ENCODE measurements around the gene DHODH. TPM values are rescaled to one million over a fixed set of nuclear protein-coding genes. Genes with fewer than 3 reads are reported as not detected.

DHODH gene
- total and polyA plus RNA-seq, 2 of the 4 experiments (the other 2 are of a cell fraction), result 3.2 to 4.1 TPM

DNA sequence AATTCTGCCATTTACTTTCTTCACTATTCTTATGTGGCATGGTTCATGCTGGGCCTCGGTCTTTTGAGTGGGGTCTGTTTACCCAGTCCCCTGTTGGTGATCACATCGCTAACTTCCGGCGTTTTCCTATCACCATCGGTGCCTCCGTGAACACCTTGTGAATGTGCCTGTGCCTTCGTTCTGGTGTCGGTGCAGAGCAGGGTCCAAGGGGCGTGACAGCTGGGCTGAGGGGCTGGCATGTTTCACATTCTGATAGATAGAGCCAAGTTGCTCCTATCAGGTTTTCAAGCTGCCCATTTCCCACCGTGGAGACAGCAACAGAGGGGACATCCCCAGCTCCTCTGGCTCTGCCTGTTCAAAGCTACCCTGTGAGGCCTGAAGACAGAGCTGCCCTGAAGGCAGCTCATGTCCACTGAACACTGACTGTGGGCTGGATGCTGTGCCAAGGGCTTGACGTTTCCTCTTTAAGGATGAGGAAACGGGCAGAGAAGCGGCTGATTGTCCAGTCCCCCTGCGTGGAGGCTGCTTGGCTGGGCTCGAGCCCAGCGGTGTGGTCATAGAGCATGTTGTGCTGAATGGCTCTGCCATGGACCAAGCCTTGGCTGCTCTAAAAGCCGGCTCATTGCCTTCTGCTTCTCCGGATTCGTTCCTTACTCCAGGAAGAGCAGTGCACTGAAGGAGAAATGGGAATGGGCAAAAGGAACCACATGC lies 17.0 kb downstream of the DHODH start:
- no peak overlapping the region for H4K8ac ChIP-seq (ENCODE audit: low read depth in 2 of 2, low read length in 2 of 2)
- no peak overlapping the region for H3K27ac ChIP-seq (ENCODE audit: insufficient read depth, low read length)
- no peak overlapping the region for H3K9ac ChIP-seq (ENCODE audit: low read depth, low read length)
- in situ Hi-C loops (cut with MboI; ENCODE audit: low sequenced_read_pairs), result no loop called here
- 0 out of 2 replicates have a peak, but pooled peaks cover 3% of the 10 kb centered on the region for H3K9me1 ChIP-seq (ENCODE audit: insufficient read depth, low read length)
- H2AFZ ChIP-seq (replicated peaks; ENCODE audit: low read length, poor library complexity), result no peak overlapping the region
- dilution Hi-C loops (cut with HindIII; ENCODE audit: low sequenced_read_pairs, unreplicated experiment), result no loop called here
- H3K4me3 ChIP-seq (ENCODE audit: insufficient read depth, low read depth, low read length), result no peak overlapping the region
- DNase-seq (no peak), ATAC-seq (ENCODE audit: low read depth) (no peak)
- no peak overlapping the region for H2AK5ac ChIP-seq (ENCODE audit: low read depth, low read length)
- no peak overlapping the region for H3K4ac ChIP-seq (ENCODE audit: low read depth, low read length)
- H2BK120ac ChIP-seq (ENCODE audit: low read depth, low read length), result no peak overlapping the region
- H3K14ac ChIP-seq (replicated peaks; ENCODE audit: low read depth, low read length), result no peak overlapping the region
- H4K20me1 ChIP-seq (ENCODE audit: insufficient read depth, low read length), result no peaks in the 10 kb centered on the region
- H3K79me1 ChIP-seq (ENCODE audit: low read depth in 1 of 2, low read length in 2 of 2), result no peaks in the 10 kb centered on the region
- no peak overlapping the region for H2BK15ac ChIP-seq (ENCODE audit: low read depth, low read length)
- H3K27me3 ChIP-seq (ENCODE audit: control insufficient read depth, insufficient read depth, low read length), result no peaks in the 10 kb centered on the region
- TF ChIP-seq MAZ (IDR thresholded peaks at IDR 0.05; ENCODE audit: borderline replicate concordance, low read depth, low read length) (no peak), RCOR1 (IDR thresholded peaks at IDR 0.05; ENCODE audit: insufficient replicate concordance, low read length) (no peak), CHD1 (IDR thresholded peaks at IDR 0.05; ENCODE audit: low read depth, low read length) (no peak), POLR2A (IDR thresholded peaks at IDR 0.05; ENCODE audit: low read depth, low read length) (no peak), SMC3 (IDR thresholded peaks at IDR 0.05; ENCODE audit: low read depth, low read length) (no peak), ELK1 (IDR thresholded peaks at IDR 0.05; ENCODE audit: borderline replicate concordance, low read depth, low read length) (no peak), NFE2L2 (IDR thresholded peaks at IDR 0.05; ENCODE audit: low read depth, low read length) (no peak), USF2 (IDR thresholded peaks at IDR 0.05; ENCODE audit: low read depth, low read length) (no peak), FOS (IDR thresholded peaks at IDR 0.05; ENCODE audit: low read depth, low read length) (no peak), RFX5 (IDR thresholded peaks at IDR 0.05; ENCODE audit: low read depth, low read length) (no peak), MAFK (IDR thresholded peaks at IDR 0.05; ENCODE audit: low read depth, low read length) (no peak), MXI1 (IDR thresholded peaks at IDR 0.05; ENCODE audit: borderline replicate concordance, low read depth, low read length) (no peak), CEBPB (IDR thresholded peaks at IDR 0.05; ENCODE audit: low read depth, low read length) (no peak)
- TF ChIP-seq, protein P1, sequence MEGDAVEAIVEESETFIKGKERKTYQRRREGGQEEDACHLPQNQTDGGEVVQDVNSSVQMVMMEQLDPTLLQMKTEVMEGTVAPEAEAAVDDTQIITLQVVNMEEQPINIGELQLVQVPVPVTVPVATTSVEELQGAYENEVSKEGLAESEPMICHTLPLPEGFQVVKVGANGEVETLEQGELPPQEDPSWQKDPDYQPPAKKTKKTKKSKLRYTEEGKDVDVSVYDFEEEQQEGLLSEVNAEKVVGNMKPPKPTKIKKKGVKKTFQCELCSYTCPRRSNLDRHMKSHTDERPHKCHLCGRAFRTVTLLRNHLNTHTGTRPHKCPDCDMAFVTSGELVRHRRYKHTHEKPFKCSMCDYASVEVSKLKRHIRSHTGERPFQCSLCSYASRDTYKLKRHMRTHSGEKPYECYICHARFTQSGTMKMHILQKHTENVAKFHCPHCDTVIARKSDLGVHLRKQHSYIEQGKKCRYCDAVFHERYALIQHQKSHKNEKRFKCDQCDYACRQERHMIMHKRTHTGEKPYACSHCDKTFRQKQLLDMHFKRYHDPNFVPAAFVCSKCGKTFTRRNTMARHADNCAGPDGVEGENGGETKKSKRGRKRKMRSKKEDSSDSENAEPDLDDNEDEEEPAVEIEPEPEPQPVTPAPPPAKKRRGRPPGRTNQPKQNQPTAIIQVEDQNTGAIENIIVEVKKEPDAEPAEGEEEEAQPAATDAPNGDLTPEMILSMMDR (conservative IDR thresholded peaks at IDR 0.05; ENCODE audit: low read depth, low read length), result no peak
- no peak overlapping the region for H2BK20ac ChIP-seq (ENCODE audit: low read depth, low read length)
- no peaks in the 10 kb centered on the region for H3K4me1 ChIP-seq (ENCODE audit: control insufficient read depth, insufficient read depth, low read length)
- H4K91ac ChIP-seq (ENCODE audit: insufficient read depth, low read depth, low read length), result no peak overlapping the region
- no peak overlapping the region for H3K18ac ChIP-seq (ENCODE audit: low read depth, low read length)
- BruUV-seq (replicated peaks), result no TSS peak
- no peak overlapping the region for H3K4me2 ChIP-seq (ENCODE audit: low read depth, low read length)
- peaks cover 4% of the 10 kb centered on the region for H3K36me3 ChIP-seq (ENCODE audit: control insufficient read depth, insufficient read depth, low read length)
- no peak overlapping the region for H3K56ac ChIP-seq (ENCODE audit: extremely low read depth, insufficient read depth, low read length)
- H3K9me3 ChIP-seq (ENCODE audit: control insufficient read depth, insufficient read depth, low read length), result no peaks in the 10 kb centered on the region
- 95% methylated on average over 10 of the region's 19 CpGs; no CpG with 5 or more reads in 1 of the 2 experiments for WGBS, 2 experiments (ENCODE audit: extremely low coverage in 2 of 2, insufficient read length in 1 of 2)
- CTCF ChIA-PET, result no interaction called here
- POLR2A ChIA-PET (ENCODE audit: unreplicated experiment), result no interaction called here
- no peak overlapping the region for H3K23ac ChIP-seq (ENCODE audit: low read depth, low read length)
- H2AK9ac ChIP-seq (replicated peaks; ENCODE audit: low read depth, low read length, poor library complexity), result peak overlapping the region; percentile 40
- intact Hi-C loops (cut with micrococcal nuclease), result no loop called here
- H2BK5ac ChIP-seq (ENCODE audit: low read depth, low read length, poor library complexity, severe bottlenecking), result no peak overlapping the region
- H4K5ac ChIP-seq (ENCODE audit: low read depth, low read length), result no peak overlapping the region
